ENCODE measurements around the gene TADA2A.

- TF ChIP-seq POLR2A (IDR thresholded peaks at IDR 0.05) (no peak), CTCF (IDR thresholded peaks at IDR 0.05) (no peak), EP300 (IDR thresholded peaks at IDR 0.05) (no peak)
Measured at GRCh38 chr17:37358098-37358829, 48.4 kb upstream of the TADA2A start.
